ENCODE data around the gene FOXL1.

Gene FOXL1

DNA sequence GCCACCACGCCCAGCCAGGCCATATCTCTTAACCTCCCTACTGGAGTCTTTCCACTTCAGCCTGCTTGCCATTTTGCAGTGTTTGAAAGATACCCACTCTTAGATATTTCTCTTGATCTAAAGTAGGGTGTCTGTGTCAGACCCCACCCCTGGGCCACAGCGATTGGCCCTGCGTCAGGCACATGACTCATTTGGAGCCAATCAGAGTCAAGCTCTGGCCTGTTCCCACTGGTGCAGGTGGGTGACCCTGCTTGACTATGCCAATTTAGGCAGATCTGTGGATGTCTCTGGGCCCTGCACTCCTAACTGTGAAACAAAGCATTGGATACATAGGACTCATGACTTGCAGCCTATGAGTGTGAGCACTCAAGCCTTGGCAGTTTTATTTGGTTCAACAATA, 27.6 kb downstream of the FOXL1 start:
- DNase-seq (ENCODE audit: low spot score): no peak

DNA sequence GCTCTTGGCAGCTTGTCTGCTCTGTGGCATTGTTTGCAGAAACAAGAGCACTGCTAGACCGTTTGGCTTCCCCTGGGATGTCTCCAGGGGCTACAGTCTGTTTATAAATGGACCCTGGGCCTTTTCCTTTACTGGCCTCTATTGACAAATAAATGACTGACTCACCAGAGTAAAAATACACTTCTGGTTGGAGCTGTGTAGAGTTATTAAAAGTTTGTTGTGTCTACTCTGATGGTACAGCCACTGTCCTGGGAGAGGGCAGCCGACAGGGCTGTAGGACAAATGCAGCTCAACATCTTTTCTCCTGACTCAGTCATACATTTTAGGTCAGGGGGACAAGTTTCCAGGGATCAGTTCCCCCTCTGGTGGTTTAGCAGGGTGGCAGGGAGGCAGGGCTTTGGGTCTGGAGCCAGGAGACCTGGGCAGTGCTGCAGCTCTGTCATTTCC, 30.0 kb downstream of the FOXL1 start:
- DNase-seq (ENCODE audit: low spot score): no peak

DNA sequence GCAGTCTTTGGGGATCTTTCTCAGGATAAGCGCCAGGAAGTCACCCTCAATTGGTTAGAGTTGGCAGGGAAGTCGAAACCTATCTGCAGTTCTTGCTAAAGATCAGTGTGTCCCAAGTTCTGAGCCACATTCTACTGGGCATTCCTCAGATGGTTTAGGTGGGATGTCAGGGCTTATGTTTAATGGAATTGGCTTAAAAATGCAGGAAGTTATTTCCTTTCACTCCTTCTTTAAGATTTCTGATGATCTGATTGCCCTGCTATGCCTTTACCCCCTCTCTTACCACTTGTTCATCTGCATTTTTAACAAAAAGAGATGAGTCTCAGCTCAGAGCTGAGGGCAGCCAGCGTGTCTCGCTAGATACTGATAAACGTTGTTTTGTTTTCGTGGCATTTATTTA, 30.8 kb downstream of the FOXL1 start:
- DNase-seq (ENCODE audit: low spot score): no peak

DNA sequence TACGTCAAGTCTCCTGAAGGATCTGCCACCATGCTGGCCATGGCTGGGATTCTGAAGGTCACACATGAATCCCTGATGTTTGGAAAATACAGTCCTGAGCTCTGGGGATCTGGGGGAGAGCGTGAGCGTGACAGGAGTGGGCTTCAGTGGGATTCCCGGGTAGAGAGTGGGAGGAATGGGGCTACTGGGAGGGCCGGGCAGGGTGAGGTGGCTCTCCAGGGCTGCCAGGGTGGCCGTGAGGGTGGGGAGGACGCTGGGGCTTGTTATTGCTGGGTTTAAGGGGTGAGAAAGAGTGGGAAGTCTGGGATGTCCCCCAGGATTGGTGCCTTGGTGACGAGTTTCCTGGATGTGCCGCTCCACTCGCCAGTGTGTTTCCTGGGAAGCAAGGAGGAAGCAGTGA, 31.3 kb downstream of the FOXL1 start:
- DNase-seq (ENCODE audit: low spot score): no peak

DNA sequence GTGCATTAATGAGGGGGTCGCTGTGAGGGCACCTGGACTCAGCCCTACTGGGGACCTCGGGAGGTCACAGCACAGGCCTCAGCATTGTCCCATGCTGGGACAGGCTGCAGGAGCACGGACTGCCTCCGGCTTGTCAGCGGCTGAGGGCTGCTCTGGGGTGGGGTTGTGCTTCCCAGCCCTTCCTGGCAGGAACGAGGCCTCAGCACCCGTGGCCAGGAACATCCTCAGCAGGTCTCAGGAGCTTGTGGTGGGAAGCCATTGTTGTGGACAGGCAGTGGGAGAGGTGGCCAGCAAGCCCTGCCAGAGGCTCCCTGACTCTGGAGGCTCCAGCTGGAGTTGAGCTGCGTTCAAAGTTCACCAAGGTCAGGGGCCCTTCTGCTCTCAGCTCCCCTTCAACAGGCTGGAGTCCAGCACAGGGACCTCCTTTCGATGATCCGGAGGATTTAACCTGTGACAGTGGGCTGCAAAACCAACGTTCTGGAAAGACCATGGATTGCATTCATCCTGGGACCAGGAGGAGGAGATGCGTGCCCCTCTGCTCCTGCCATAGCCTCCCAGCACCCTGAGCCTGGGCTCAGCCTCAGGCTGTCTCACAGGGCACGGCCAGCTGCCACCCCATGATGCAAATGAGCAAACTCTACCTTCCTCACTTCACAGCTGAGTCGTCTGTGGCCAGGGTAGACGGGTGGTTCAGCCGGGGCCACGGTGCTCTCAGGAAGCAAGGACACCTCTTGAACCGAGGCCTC, 32.6 kb downstream of the FOXL1 start:
- DNase-seq (ENCODE audit: low spot score): no peak

DNA sequence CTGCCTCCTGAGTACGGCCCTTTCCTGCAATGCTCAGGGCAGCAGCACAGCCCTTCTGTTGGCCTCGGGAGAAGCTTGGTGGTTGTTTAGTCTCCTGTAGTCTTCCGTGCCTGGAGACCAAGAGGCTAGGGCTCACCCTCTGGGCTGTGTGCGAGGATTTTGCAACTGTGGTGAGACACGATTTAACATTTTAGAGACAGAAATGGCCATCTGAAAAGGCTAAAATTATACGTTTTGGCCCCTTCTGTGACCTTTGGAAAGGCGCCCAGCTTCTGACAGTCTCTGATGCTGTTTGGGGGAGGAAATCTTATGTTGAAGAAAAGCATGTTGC, 33.1 kb downstream of the FOXL1 start:
- no peak for DNase-seq (ENCODE audit: low spot score)

DNA sequence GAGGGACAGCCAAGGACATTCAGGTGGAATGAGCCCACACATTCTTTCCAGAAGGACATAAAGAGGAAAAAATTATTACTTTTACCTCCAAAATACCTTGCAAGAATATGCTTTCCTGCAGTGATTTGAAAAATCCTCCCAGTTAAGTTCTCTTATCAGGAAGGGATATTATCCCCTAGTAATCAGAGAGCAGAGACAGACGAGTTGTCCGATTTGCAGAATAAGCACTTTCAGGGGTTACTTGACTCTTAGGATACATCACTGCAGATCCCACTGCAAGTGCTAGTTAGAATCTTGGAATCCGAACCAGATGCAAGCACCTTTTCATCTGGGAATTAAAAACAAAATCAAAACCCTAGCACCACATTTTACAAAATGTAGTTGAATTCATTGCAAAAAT, 33.6 kb downstream of the FOXL1 start:
- no peak for DNase-seq (ENCODE audit: low spot score)

DNA sequence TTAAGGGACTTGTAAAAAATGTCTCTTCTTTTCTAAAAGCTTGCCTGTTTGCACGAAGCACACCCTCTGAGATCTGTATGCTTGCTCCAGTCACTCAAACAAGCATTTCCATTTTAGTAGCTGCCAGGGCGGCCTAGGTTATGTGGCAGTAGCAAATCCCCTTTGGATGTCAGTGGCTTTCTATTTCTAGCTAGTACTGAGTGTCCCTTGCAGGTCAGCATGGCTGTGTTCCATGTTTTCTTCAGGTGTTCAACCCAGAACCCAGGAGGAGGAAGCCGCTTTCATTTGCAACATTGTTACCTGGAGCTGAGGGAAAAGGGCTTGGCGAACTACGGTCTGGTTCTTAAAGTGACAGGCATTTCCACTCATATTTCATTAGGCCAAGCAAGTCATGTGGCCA, 36.4 kb downstream of the FOXL1 start:
- DNase-seq (ENCODE audit: low spot score): no peak

DNA sequence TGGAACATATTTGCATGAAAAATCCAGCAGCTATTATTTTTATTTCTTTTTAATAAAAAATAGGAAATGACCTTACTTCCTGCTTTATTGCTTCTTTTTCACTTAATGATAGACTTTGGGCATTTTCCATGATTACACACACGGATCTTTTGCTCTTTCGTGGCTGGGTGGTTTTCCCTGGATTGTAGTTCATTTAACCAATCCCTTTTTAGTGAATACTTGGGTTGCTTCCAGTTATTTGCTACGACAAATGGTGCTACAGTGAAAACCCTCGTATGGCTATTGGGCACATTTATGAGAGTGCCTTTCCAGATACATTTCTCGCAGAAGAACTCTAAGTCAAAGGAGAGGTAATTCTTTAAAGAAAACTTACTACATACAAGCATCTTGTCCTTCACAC, 38.6 kb downstream of the FOXL1 start:
- no peak for DNase-seq (ENCODE audit: low spot score)

DNA sequence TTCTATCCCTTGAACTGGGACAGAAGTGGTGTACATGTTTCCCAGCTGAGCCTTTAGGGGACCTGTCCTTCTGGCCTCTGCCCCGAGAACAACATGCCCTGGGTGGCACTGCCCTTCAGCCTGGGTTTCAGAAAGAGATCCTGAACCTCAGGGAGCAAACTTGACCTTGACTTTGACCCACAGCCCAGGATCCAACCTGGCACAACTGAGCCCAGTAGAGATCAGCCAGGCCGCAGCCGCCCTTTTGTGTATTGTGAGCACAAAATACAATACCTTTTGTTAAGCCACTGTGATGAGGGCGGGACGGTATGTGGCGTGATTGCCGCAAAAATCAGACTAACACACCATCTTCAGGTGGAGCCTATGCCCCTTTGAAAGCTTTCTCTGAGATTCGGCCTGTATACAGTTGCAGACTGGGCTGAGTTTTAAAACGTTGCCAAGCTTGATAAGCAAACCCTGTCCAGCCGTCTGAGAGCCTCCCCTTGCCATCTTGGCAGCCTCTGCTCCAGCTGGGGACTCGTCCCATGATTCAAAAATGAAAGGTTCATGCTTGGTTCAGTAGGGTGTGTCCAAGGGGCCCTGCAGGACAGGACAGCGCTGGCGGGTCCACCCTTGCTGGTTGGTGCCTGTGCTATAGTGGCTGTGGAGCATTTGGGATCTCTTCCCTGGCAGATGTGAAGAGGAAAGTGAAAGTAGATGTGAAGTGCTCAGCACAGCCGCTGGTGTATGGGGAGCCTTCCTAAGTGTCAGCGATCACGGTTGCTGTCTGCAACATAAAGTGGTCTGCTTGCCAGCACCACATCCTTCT, 40.3 kb downstream of the FOXL1 start:
- no peak for DNase-seq (ENCODE audit: low spot score)

DNA sequence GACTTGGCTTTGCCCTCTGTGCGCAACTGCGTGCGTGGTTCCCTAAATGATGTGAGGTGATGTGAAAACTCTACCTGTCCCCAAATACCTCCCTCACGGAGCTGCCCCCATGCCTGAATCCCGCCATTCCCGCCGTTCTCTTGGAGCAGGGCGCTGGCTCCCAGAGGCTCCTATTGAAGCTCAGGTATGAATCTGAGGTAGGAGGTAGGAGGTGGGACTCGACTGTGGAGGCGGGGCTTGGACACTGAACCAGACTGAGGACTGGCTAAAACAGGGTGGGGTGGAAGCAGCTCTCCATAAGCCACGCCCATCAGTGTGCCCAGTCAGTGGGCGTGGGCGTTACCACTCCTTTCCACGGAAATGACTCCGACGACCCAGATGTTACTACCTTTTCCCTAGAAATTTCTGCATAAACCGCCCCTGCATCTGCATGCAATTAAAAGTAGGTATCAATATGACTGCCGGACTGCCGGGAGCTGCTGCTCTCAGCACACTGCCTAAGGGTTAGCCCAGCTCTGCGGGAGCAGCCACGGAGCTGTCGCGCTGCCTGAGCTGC, 41.0 kb downstream of the FOXL1 start:
- no peak for DNase-seq (ENCODE audit: low spot score)

DNA sequence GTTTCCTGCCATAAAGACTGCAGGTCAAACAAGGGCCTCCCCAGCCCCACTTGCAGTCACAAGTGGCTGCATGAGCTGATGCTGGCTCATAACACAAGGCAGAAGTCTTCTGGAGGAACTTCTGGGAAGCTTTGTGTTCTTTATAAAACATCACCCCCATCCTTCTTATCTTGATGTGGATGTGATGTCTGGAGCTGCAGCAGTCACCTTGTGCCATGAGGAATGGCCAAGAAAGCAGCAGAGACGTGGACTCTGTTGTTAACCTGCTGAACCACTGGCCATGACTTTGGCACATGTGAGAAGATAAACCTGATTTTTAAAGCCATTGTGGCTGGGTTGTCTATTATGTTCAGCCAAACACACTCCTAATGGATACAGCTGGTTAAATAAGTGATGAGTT, 41.8 kb downstream of the FOXL1 start:
- no peak for DNase-seq (ENCODE audit: low spot score)

DNA sequence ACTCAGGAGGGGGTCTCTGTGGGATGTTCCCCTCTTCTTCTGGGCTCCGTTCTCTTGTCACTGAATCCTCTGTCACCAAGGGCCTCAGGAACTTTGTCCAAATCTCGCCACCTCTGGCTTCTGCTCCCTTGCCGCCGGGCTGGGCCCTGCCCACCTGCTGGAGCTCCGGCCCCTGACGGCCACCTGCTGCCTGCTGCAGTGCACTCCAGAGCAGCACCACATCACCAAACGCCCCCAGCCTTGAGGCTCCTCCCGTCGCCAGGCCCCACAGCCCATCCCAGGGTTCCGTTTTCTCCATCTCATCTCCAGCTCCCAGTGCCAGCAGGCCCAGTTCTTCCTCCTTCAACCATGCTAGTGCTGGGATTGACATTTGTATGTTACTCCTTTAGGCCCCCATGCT, 43.6 kb downstream of the FOXL1 start:
- DNase-seq (ENCODE audit: low spot score): no peak

DNA sequence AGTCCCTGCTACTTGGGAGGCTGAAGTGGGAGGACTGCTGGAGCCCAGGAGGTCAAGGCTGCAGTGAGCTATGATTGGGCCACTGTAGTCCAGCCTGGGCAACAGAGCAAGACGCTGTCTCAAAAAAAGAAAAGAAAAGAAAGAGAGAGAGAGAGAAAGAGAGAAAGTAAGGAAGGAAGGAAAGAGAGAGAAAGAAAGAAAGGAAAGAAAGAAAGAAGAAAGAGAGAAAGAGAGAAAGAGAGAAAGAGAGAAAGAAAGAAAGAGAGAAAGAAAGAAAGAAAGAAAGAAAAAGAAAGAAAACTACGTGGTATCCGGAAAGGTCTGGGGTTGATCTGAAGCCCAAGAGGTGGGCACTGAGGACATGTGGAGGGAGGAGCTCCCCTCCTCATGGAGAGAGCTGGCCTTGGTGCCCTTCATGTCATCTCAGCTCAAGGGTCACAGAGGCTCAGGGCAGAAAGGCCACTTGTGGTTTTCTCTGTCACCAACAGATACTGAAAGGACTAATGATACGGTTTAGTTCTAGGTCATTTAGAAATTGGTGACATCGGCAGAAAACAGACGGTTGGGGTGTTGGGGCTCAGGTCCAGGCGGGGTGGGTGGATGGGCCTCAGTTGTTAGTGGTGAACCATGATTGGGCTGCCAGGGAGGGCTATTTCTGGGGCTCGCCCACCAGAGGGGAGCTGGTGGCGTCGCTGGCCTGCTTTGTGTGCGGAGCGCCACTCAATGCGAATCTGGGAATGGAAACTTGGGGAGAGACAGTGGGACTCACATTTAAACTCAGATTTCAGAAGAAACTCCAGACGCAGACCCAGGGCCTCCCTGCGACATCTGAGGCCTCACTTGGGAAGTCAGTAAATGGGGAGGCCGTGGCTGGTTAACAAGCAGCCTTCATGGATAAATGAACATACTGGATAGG, 44.6 kb downstream of the FOXL1 start:
- DNase-seq (ENCODE audit: low spot score): no peak

DNA sequence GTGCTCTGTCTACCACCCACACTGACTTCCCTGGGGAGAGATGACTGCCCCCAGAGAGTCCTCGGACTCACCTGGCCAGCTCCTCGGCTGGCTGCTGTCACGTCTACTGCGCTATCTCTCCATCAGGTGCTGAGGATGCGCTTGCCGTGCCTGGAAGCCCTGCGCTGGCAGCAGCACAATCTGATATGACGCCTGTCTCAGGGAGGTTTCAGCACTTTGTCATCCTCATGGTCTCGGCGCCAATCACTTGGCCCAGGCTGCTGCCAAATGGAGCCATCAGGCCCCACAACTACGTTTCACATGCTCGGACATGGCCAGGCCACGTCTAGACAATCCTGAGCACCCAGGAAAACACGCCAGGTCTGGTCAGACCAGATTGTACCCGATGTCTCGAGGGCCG, 46.7 kb downstream of the FOXL1 start:
- DNase-seq (ENCODE audit: low spot score): no peak

DNA sequence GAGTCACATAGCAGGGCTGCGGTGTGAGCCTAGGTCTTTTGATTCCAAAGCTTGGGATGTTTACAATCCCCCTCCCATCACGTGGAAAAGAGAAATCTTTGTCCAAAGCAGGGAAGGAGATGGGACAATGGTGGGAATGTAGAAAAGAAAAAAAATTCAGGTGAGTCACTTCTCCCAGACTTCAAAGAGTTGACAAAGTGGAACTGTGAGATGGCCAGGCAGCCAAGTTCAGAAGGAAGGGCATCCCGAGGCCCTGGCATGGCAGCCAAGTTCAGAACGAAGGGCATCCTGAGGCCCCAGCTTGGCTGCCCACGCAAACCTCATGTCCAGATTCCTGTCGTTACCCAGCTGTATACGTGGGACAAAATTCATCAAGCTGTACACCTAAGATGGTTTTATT, 47.5 kb downstream of the FOXL1 start:
- no peak for DNase-seq (ENCODE audit: low spot score)

DNA sequence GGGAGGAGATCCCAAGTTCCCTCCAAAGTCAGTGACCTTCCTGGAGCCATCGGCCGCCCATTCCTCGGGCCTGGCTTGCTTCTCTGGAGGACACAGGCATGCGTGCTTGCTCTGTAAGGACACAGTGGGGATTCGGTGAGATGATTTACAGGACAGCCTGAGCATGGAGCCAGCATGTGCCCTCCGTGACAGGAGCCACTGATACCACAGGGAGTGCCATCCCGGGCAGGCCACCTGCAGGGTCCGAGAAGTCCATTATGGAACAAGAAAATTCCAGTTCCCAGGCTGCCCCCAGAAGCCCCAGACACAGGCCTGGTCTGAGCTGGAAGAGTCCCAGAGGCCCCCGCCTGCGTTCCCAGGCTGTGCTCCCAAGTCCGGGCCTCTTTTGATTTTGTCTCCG, 47.9 kb downstream of the FOXL1 start:
- no peak for DNase-seq (ENCODE audit: low spot score)

DNA sequence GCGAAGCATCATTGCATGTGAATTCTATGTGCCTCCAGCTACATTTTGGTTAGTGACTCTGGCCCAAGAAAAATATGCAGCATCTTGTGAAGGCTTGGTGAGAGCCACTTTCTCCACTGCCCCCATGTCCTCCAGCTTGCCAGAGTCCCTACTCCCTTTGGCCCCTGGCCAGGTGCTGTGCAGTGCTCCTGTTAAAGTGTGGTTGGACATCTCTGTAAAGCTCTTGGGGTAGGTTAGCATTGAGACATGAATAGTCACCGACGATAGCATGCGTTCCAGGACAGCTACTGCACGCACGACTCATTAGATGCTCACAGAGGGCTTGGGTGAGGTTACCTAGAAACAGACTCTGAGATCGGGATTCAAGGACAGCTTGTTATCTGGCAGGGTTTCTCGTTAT, 48.6 kb downstream of the FOXL1 start:
- no peak for DNase-seq (ENCODE audit: low spot score)

DNA sequence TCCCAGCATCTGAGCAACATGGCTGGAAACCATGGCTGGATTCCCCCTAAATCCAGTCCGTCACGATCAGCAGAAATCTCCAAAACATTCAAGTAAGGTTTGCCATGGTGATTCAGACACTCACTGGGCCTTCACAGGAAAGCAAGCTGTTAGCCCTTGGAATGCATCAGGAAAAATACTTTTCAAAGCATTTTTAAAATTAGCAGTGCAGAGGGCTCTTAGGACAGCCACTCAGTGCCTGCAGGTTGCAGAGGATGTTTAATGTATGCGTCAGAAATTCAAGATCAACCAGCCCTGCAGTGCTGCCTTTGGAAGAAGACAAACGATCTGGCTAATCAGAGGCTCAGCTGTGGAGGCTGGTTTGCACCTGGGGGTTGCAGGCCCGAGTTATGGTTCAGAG, 50.3 kb downstream of the FOXL1 start:
- DNase-seq (ENCODE audit: low spot score): no peak

DNA sequence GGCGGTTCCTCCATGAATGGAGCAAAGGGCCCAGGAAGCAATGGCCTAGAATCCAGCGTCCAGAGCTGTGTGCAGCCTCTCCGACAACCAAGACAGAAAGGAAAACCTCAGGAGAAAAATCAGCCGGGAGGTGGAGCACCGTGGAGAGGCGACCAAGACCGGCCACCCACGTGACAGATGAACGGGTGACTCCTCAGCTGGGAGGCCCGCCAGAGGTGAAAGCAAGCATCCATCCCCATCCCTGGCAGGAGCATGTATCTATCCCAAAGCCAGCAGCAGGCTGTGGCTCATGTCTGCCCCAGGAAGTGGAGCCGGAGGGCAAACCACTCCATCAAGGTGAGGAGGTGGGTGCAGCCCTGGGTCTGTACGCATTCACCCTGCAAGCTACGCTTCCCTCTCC, 52.1 kb downstream of the FOXL1 start:
- no peak for DNase-seq (ENCODE audit: low spot score)

DNA sequence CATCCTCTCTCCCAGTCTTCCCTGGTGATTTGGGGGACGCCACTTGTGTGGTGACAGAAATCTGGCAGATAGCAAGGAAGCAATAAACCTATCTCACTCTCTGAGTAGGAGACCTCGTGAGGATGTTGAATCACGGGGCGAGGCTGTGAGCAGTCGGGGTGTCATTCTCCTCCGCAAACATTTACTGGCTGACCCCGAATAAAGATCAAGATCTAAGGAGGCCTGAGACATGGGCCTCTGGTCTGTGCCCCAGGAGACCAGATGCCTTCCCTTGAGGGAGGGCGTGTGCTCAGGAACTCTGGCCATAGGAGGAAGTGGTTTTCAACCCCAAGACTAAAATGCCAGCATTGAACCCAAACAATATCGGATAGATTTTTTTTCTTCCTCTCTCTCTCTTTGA, 53.1 kb downstream of the FOXL1 start:
- DNase-seq (ENCODE audit: low spot score): no peak
